SK-N-SH (cell line): ENCODE data around the gene RAB22A.

Experiments
- CTCF ChIP-seq: fragments of 200-600 bp; sonication (generic); IDR thresholded peaks from 2 replicates; pipeline ENCODE4 v1.6.1; 2017; ENCODE audit warnings: antibody characterized with exemption, mild to moderate bottlenecking, moderate library complexity
- FOXM1 ChIP-seq: IDR thresholded peaks from 2 replicates; pipeline ENCODE4 v1.4.0; 2012; ENCODE audit warnings: low read depth, mild to moderate bottlenecking
- NFIC ChIP-seq: IDR thresholded peaks from 2 replicates; pipeline ENCODE4 v1.4.0; 2012; ENCODE audit warnings: borderline replicate concordance
- NRF1 ChIP-seq: IDR thresholded peaks from 2 replicates; pipeline ENCODE4 v1.6.1; 2012; ENCODE audit warnings: low read depth, mild to moderate bottlenecking, low read length
- POLR2AphosphoS5 ChIP-seq: IDR thresholded peaks from 2 replicates; pipeline ENCODE4 v1.6.1; 2012; ENCODE audit warnings: low read depth, low read length
- REST ChIP-seq: IDR thresholded peaks from 2 replicates; pipeline ENCODE4 v1.6.1; 2012; ENCODE audit warnings: mild to moderate bottlenecking, low read depth, low read length, moderate library complexity
- SIN3A ChIP-seq: IDR thresholded peaks from 2 replicates; pipeline ENCODE4 v1.6.1; 2012; ENCODE audit warnings: low read depth, mild to moderate bottlenecking, low read length, moderate library complexity, borderline replicate concordance
- TAF1 ChIP-seq: IDR thresholded peaks from 2 replicates; pipeline ENCODE4 v1.6.1; 2012; ENCODE audit warnings: low read depth, mild to moderate bottlenecking, low read length, moderate library complexity, borderline replicate concordance
- USF1 ChIP-seq: IDR thresholded peaks from 2 replicates; pipeline ENCODE4 v1.4.0; 2012; ENCODE audit warnings: low read depth, borderline replicate concordance

GRCh38 chr20:58389324-58389967 lies 79.9 kb downstream of the RAB22A start:
- TF ChIP-seq CTCF (no peak), POLR2AphosphoS5 (no peak), FOXM1 (no peak), NRF1 (no peak), USF1 (no peak), REST (no peak), SIN3A (no peak), NFIC (no peak), TAF1 (no peak)
